HCT116 (cell line): ENCODE data around the gene ITPR1. TPM values are rescaled to one million over a fixed set of nuclear protein-coding genes. Genes with fewer than 3 reads are reported as not detected.

Experiments
- ATAC-seq: fragments of 200-7000 bp; cut with Tn5 transposase; 2 replicates; pipeline ENCODE4 v1.9.1; 2020; ENCODE audit warnings: mild to moderate bottlenecking, moderate library complexity
- Bru-seq: library from RNA; stranded (reverse); fragments of 400-500 nt; gene quantifications from one replicate; lab custom pipeline; 2021; lab: Mats Ljungman, UMichigan
- BruChase-seq, 2 experiments: library from RNA; stranded (reverse); fragments of 400-500 nt; gene quantifications; one replicate each; lab custom pipeline; 2021; lab: Mats Ljungman, UMichigan
- BruUV-seq: library from RNA; stranded (reverse); fragments of 400-500 nt; replicated peaks from 2 replicates; lab custom pipeline; 2021; lab: Mats Ljungman, UMichigan
- CTCF ChIA-PET: fragments of 300-600 bp; sonication (Branson Sonifier 250); formaldehyde crosslinking; loops from one replicate; lab custom pipeline; 2021; ENCODE audit warnings: antibody characterized with exemption; lab: Charles Lee
- POLR2A ChIA-PET: fragments of 300-600, 350-600 bp; sonication (Branson Sonifier 250); formaldehyde crosslinking; loops from one replicate; lab custom pipeline; 2021; ENCODE audit warnings: antibody characterized with exemption; lab: Charles Lee
- RAD21 ChIA-PET, 2 experiments: fragments of 300-600 bp; sonication (Branson Sonifier 250); formaldehyde crosslinking; loops; one replicate each; lab custom pipeline; 2023; ENCODE audit warnings: low total read pairs in 2 of 2; ENCODE audit not compliant: uncharacterized antibody in 2 of 2, unreplicated experiment in 2 of 2, low non-redundant PET in 1 of 2; lab: Charles Lee
- DNase-seq: peaks from one replicate; pipeline ENCODE4 v3.0.0-alpha.2; 2010; ENCODE audit warnings: low read depth, low spot score
- H2AFZ ChIP-seq: fragments of 200-600 bp; shearing (Covaris generic), sonication (generic); 2 replicates; pipeline ENCODE4 v1.6.1; 2017; ENCODE audit warnings: low read depth, mixed run types, mixed read lengths, antibody characterized with exemption, low read length; ENCODE audit not compliant: poor library complexity, severe bottlenecking
- H3K27ac ChIP-seq: 2 replicates; pipeline ENCODE4 v1.5.1; 2012; ENCODE audit warnings: low read depth, low read length
- H3K27me3 ChIP-seq: fragments of 200-600 bp; sonication (generic); 2 replicates; pipeline ENCODE4 v1.6.1; 2016; ENCODE audit warnings: mixed run types, low read length, mixed read lengths; ENCODE audit not compliant: insufficient read depth
- H3K36me3 ChIP-seq, 2 experiments: fragments of 200-500 bp in 1 of 2; fragments of 200-600 bp in 1 of 2; sonication (Bioruptor generic) in 1 of 2; sonication (generic) in 1 of 2; 2 replicates each; pipeline versions ENCODE4 v1.5.1 to v1.6.1; 2014 to 2016; ENCODE audit warnings: low read length in 2 of 2, inconsistent platforms in 1 of 2, mixed read lengths in 1 of 2, mixed run types in 1 of 2; ENCODE audit not compliant: insufficient read depth in 2 of 2, control insufficient read depth in 1 of 2
- H3K4me1 ChIP-seq, 2 experiments: fragments of 200-600 bp in 1 of 2; sonication (generic) in 1 of 2; 2 replicates each; pipeline versions ENCODE4 v1.5.1 to v1.6.1; 2012 to 2017; ENCODE audit warnings: low read length in 2 of 2, inconsistent platforms in 1 of 2, mild to moderate bottlenecking in 1 of 2, mixed read lengths in 1 of 2, mixed run types in 1 of 2, moderate library complexity in 1 of 2; ENCODE audit not compliant: insufficient read depth in 2 of 2, control insufficient read depth in 1 of 2
- H3K4me2 ChIP-seq: fragments of 200-600 bp; sonication (generic); 2 replicates; pipeline ENCODE4 v1.6.1; 2017; ENCODE audit warnings: mixed run types, low read length, mixed read lengths
- H3K4me3 ChIP-seq, 2 experiments: fragments of 200-600 bp in 1 of 2; sonication (generic) in 1 of 2; replicated peaks in 1 of 2; 2 replicates each; pipeline ENCODE4 v1.5.1; 2011 to 2016; ENCODE audit warnings: low read length in 2 of 2, control low read depth in 1 of 2, low read depth in 1 of 2, mild to moderate bottlenecking in 1 of 2, mixed read lengths in 1 of 2, mixed run types in 1 of 2
- H3K79me2 ChIP-seq: fragments of 200-600 bp; sonication (generic); 2 replicates; pipeline ENCODE4 v1.6.1; 2017; ENCODE audit warnings: mild to moderate bottlenecking, mixed run types, low read length, moderate library complexity, mixed read lengths; ENCODE audit not compliant: insufficient read depth
- H3K9ac ChIP-seq: fragments of 200-600 bp; sonication (generic); 2 replicates; pipeline ENCODE4 v1.6.1; 2016; ENCODE audit warnings: low read length, mixed read lengths
- H3K9me2 ChIP-seq: fragments of 200-600 bp; sonication (generic), shearing (Covaris generic); 2 replicates; pipeline ENCODE4 v1.6.1; 2017; ENCODE audit warnings: mixed run types, mild to moderate bottlenecking, moderate library complexity; ENCODE audit not compliant: insufficient read depth
- H3K9me3 ChIP-seq, 2 experiments: fragments of 200-500 bp in 1 of 2; fragments of 200-600 bp in 1 of 2; sonication (Bioruptor generic) in 1 of 2; sonication (generic) in 1 of 2; 2 replicates each; pipeline ENCODE4 v1.6.1; 2014 to 2017; ENCODE audit warnings: low read length in 2 of 2, mixed read lengths in 2 of 2, inconsistent platforms in 1 of 2, low read depth in 1 of 2, mild to moderate bottlenecking in 1 of 2, mixed run types in 1 of 2, moderate library complexity in 1 of 2; ENCODE audit not compliant: control insufficient read depth in 1 of 2, insufficient read depth in 1 of 2
- H4K20me1 ChIP-seq: fragments of 200-600 bp; sonication (generic), shearing (Covaris generic); 2 replicates; pipeline ENCODE4 v1.6.1; 2017; ENCODE audit warnings: mixed run types, mild to moderate bottlenecking, moderate library complexity; ENCODE audit not compliant: insufficient read depth
- CEBPB ChIP-seq: IDR thresholded peaks from 2 replicates; pipeline ENCODE4 v1.6.1; 2012; ENCODE audit warnings: low read depth
- EGR1 ChIP-seq: IDR thresholded peaks from 2 replicates; pipeline ENCODE4 v1.6.1; 2012; ENCODE audit warnings: low read depth
- EZH2phosphoT487 ChIP-seq: fragments of 200-600 bp; IDR thresholded peaks from 2 replicates; pipeline ENCODE4 v1.6.1; 2018; ENCODE audit warnings: antibody characterized with exemption, borderline replicate concordance
- MAX ChIP-seq: IDR thresholded peaks from 2 replicates; pipeline ENCODE4 v1.6.1; 2012
- POLR2A ChIP-seq: IDR thresholded peaks from 2 replicates; pipeline ENCODE4 v1.7.0; 2011; ENCODE audit warnings: borderline replicate concordance; ENCODE audit not compliant: insufficient read depth, insufficient read length; ENCODE audit errors: extremely low read depth
- POLR2AphosphoS5 ChIP-seq: IDR thresholded peaks from 2 replicates; pipeline ENCODE4 v1.6.1; 2011; ENCODE audit warnings: mild to moderate bottlenecking, low read depth, low read length, moderate library complexity
- SIN3A ChIP-seq: IDR thresholded peaks from 2 replicates; pipeline ENCODE4 v1.6.1; 2012; ENCODE audit warnings: low read depth
- SP1 ChIP-seq: IDR thresholded peaks from 2 replicates; pipeline ENCODE4 v1.6.1; 2012; ENCODE audit warnings: low read depth
- TCF7L2 ChIP-seq: IDR thresholded peaks from 2 replicates; pipeline ENCODE4 v1.7.0; 2011; ENCODE audit warnings: borderline replicate concordance, inconsistent platforms; ENCODE audit not compliant: insufficient read depth, insufficient read length; ENCODE audit errors: extremely low read depth
- YY1 ChIP-seq: IDR thresholded peaks from 2 replicates; pipeline ENCODE4 v1.6.1; 2011; ENCODE audit warnings: low read length, low read depth, moderate library complexity, mild to moderate bottlenecking; ENCODE audit not compliant: insufficient replicate concordance; ENCODE audit errors: extremely low read depth
- ZFX ChIP-seq: fragments of 450-650 bp; IDR thresholded peaks from 2 replicates; pipeline ENCODE4 v1.6.1; 2017
- ZNF274 ChIP-seq: fragments of 200-500 bp; sonication (Bioruptor generic); IDR thresholded peaks from 2 replicates; pipeline ENCODE4 v1.6.1; 2014; ENCODE audit warnings: mild to moderate bottlenecking, low read depth, low read length, inconsistent platforms
- intact Hi-C: fragments of 100-400 bp; cut with micrococcal nuclease; formaldehyde crosslinking; loops from 2 replicates; pipeline ENCODE4 v1.10.0; 2022
- long read RNA-seq: library from polyadenylated mRNA; unstranded; transcript quantifications from one replicate; pipeline ENCODE4 v2.0.0, GENCODE V29; 2021; ENCODE audit not compliant: unreplicated experiment
- polyA plus RNA-seq: library from polyadenylated mRNA; unstranded; fragments of >200 nt; gene quantifications from 2 replicates; pipeline ENCODE4 v1.2.1, GENCODE V29; 2012; ENCODE audit warnings: missing spikeins
- total RNA-seq: library from RNA; stranded (reverse); gene quantifications from one replicate; pipeline ENCODE4 v1.2.1, GENCODE V29; 2021; ENCODE audit not compliant: unreplicated experiment
- TF ChIP-seq, protein P1 (sequence below): IDR thresholded peaks from 2 replicates; pipeline ENCODE4 v1.6.1; 2011; ENCODE audit warnings: mild to moderate bottlenecking, low read length, moderate library complexity; ENCODE audit not compliant: insufficient replicate concordance; ENCODE audit errors: extremely low read depth
- TF ChIP-seq, protein P2 (sequence below), 3 experiments: fragments of 200-600 bp in 1 of 3; sonication (generic) in 1 of 3; IDR thresholded peaks in 2 of 3; conservative IDR thresholded peaks in 1 of 3; 2 replicates each; pipeline ENCODE4 v1.5.1; 2012 to 2017; ENCODE audit warnings: low read depth in 2 of 3, low read length in 2 of 3, antibody characterized with exemption in 1 of 3, borderline replicate concordance in 1 of 3, control low read depth in 1 of 3, mild to moderate bottlenecking in 1 of 3, mixed read lengths in 1 of 3, mixed run types in 1 of 3, moderate library complexity in 1 of 3; ENCODE audit not compliant: insufficient read depth in 1 of 3
- TF ChIP-seq, protein P3 (sequence below): IDR thresholded peaks from 2 replicates; pipeline ENCODE4 v1.6.1; 2012; ENCODE audit warnings: low read depth

The ITPR1 gene
- total RNA-seq (9.2 TPM), Bru-seq, nascent RNA (percentile 45 among the genes with signal in this experiment), BruChase-seq, experiment 1, labeled RNA remaining after a 6-hour chase (percentile 41 among the genes with signal in this experiment), BruChase-seq, experiment 2, labeled RNA remaining after a 2-hour chase (percentile 37 among the genes with signal in this experiment)
- 2.9 and 3.0 TPM in 2 replicates for polyA plus RNA-seq
- long read RNA-seq, partial matches to known transcripts, result 6 of 7 reads
- long read RNA-seq, other reads (novel, unspliced or antisense), result 1 of 7 reads

DNA sequence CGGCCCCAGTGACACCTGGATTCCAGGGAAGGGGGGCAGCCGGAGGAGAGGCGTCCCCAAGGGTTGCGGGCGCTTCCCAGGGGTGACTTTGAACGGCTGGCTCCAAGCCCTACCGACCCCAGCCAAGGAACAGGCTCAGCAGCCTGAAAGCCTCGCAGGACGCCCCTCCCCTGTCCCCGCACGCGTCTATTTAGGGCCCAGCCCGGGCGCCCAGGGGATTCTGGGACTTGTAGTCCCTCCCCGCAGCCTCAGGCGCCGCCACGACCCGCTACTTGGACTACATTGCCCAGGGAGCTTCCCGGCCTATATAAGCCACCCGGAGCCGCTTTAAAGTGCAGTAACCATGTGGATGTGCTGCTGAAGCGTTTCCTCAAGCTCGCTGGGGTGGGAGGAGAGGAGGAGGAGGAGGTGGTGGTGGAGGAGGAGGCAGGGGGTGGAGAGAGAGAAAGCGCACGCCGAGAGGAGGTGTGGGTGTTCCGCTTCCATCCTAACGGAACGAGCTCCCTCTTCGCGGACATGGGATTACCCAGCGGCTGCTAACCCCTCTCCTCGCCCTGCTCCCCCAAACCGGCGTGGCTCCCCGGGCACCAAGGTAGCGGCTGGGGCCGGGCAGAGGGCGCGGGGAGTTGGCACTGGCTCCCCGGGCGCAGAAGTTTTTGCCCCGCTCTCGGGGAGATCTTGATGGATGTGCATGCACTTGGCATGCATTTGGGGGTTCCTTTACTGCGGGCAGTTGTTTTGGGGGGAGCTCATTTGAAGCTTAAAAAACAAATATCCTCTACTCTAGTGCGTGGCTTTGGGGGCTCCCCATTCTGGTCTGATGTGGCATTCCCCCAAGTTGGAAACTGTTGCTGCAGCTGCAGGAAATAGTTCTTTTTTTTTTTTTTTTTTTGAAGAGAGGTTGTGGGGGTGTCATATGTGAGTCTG is at the start of gene ITPR1:
Gene ITPR1, plus strand, starts transcription at position 335 of the 927 bp plus-strand sequence. CDS start 23,144 bp downstream, outside the sequence.
- intact Hi-C loops, result loop anchor here (2.0 kb wide), 1 partner anchor 26 kb away; the partner anchor contains the start of gene SUMF1
- ATAC-seq, result peak; percentile 94
- TF ChIP-seq SIN3A (peak; percentile 60), POLR2AphosphoS5 (peak; percentile 97), EGR1 (no peak), MAX (peak; percentile 88), ZFX (no peak), YY1 (peak; percentile 56), TCF7L2 (peak; percentile 70), EZH2phosphoT487 (no peak), ZNF274 (no peak), SP1 (peak; percentile 55), CEBPB (no peak), POLR2A (peak; percentile 98)
- TF ChIP-seq, protein P1, sequence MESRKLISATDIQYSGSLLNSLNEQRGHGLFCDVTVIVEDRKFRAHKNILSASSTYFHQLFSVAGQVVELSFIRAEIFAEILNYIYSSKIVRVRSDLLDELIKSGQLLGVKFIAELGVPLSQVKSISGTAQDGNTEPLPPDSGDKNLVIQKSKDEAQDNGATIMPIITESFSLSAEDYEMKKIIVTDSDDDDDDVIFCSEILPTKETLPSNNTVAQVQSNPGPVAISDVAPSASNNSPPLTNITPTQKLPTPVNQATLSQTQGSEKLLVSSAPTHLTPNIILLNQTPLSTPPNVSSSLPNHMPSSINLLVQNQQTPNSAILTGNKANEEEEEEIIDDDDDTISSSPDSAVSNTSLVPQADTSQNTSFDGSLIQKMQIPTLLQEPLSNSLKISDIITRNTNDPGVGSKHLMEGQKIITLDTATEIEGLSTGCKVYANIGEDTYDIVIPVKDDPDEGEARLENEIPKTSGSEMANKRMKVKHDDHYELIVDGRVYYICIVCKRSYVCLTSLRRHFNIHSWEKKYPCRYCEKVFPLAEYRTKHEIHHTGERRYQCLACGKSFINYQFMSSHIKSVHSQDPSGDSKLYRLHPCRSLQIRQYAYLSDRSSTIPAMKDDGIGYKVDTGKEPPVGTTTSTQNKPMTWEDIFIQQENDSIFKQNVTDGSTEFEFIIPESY, result no peak
- TF ChIP-seq, protein P2, sequence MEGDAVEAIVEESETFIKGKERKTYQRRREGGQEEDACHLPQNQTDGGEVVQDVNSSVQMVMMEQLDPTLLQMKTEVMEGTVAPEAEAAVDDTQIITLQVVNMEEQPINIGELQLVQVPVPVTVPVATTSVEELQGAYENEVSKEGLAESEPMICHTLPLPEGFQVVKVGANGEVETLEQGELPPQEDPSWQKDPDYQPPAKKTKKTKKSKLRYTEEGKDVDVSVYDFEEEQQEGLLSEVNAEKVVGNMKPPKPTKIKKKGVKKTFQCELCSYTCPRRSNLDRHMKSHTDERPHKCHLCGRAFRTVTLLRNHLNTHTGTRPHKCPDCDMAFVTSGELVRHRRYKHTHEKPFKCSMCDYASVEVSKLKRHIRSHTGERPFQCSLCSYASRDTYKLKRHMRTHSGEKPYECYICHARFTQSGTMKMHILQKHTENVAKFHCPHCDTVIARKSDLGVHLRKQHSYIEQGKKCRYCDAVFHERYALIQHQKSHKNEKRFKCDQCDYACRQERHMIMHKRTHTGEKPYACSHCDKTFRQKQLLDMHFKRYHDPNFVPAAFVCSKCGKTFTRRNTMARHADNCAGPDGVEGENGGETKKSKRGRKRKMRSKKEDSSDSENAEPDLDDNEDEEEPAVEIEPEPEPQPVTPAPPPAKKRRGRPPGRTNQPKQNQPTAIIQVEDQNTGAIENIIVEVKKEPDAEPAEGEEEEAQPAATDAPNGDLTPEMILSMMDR (IDR thresholded peaks at IDR 0.05 in 2 of 3, conservative IDR thresholded peaks at IDR 0.05 in 1 of 3; ENCODE audit: borderline replicate concordance in 1 of 3, insufficient read depth in 1 of 3, low read depth in 2 of 3, low read length in 2 of 3), result no peak
- TF ChIP-seq, protein P3, sequence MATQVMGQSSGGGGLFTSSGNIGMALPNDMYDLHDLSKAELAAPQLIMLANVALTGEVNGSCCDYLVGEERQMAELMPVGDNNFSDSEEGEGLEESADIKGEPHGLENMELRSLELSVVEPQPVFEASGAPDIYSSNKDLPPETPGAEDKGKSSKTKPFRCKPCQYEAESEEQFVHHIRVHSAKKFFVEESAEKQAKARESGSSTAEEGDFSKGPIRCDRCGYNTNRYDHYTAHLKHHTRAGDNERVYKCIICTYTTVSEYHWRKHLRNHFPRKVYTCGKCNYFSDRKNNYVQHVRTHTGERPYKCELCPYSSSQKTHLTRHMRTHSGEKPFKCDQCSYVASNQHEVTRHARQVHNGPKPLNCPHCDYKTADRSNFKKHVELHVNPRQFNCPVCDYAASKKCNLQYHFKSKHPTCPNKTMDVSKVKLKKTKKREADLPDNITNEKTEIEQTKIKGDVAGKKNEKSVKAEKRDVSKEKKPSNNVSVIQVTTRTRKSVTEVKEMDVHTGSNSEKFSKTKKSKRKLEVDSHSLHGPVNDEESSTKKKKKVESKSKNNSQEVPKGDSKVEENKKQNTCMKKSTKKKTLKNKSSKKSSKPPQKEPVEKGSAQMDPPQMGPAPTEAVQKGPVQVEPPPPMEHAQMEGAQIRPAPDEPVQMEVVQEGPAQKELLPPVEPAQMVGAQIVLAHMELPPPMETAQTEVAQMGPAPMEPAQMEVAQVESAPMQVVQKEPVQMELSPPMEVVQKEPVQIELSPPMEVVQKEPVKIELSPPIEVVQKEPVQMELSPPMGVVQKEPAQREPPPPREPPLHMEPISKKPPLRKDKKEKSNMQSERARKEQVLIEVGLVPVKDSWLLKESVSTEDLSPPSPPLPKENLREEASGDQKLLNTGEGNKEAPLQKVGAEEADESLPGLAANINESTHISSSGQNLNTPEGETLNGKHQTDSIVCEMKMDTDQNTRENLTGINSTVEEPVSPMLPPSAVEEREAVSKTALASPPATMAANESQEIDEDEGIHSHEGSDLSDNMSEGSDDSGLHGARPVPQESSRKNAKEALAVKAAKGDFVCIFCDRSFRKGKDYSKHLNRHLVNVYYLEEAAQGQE, result no peak

More for the DNA sequence above, at the start of gene ITPR1:
- Histone ChIP-seq H3K27me3 (peaks cover 42% of the 10 kb centered on the region), H4K20me1 (no peaks in the 10 kb centered on the region), H3K9me2 (no peaks in the 10 kb centered on the region), H3K36me3 (no peaks in the 10 kb centered on the region), H2AFZ (peak within 1 kb of the TSS; percentile 98), H3K4me1 (peaks cover 2 to 19% of the 10 kb centered on the region in 2 experiments; a peak in 2 of 4 replicates), H3K4me3 (peak within 1 kb of the TSS; percentile 58 to 61), H3K9ac (peak within 1 kb of the TSS; percentile 42), H3K9me3 (no peaks in the 10 kb centered on the region), H3K4me2 (peak within 1 kb of the TSS; percentile 91), H3K27ac (peak within 1 kb of the TSS; percentile 16; the same call in 1 of the 2 replicates), H3K79me2 (no peaks in the 10 kb centered on the region)
- POLR2A ChIA-PET, result interaction anchor here (0.6 to 2.4 kb wide), 15 partner anchors 9 to 548 kb away, joined by 3 to 13 read pairs (median 4); partner anchors contain the start of gene SUMF1
- no TSS peak for BruUV-seq
- CTCF ChIA-PET, result no interaction called here
- DNase-seq, result peak; percentile 93
- RAD21 ChIA-PET, result interaction anchor here in 1 of 2 experiments (1.3 kb wide), 1 partner anchor 26 kb away, joined by 3 read pairs; the partner anchor contains the start of gene SUMF1
